GM18907 (cell line): ENCODE results near the gene GRAMD2A.

ENCODE experiments used
- ATAC-seq: cut with Tn5 transposase; IDR thresholded peaks from one replicate; pipeline ENCODE4 v1.9.1; 2021; ENCODE audit warnings: mild to moderate bottlenecking, moderate library complexity; ENCODE audit not compliant: unreplicated experiment

GRAMD2A gene

GRCh38 chr15:72169236-72169920, 28.2 kb downstream of the GRAMD2A start:
- ATAC-seq: no peak

GRCh38 chr15:72168808-72169190, 28.8 kb downstream of the GRAMD2A start:
- ATAC-seq: no peak

- no peak for ATAC-seq
These were observed 29.3 kb downstream of the GRAMD2A start for GRCh38 chr15:72168131-72168807.

GRCh38 chr15:72167445-72167844, 30.1 kb downstream of the GRAMD2A start:
- ATAC-seq: no peak

- no peak for ATAC-seq
These were observed 30.7 kb downstream of the GRAMD2A start for GRCh38 chr15:72166716-72167417.

GRCh38 chr15:72163719-72164118, 33.9 kb downstream of the GRAMD2A start:
- ATAC-seq: no peak

- no peak for ATAC-seq
These were observed 35.0 kb downstream of the GRAMD2A start for GRCh38 chr15:72162569-72162968.

GRCh38 chr15:72161361-72162132, 36.0 kb downstream of the GRAMD2A start:
- no peak for ATAC-seq

GRCh38 chr15:72160696-72161245, 36.8 kb downstream of the GRAMD2A start:
- ATAC-seq: no peak

GRCh38 chr15:72156928-72157327, 40.7 kb downstream of the GRAMD2A start:
- no peak for ATAC-seq

- ATAC-seq: no peak
These were observed 41.7 kb downstream of the GRAMD2A start for GRCh38 chr15:72155635-72156616.

GRCh38 chr15:72155003-72155621, 42.5 kb downstream of the GRAMD2A start:
- no peak for ATAC-seq

- no peak for ATAC-seq
These were observed 43.3 kb downstream of the GRAMD2A start for GRCh38 chr15:72154316-72154715.

GRCh38 chr15:72153269-72154000, 44.2 kb downstream of the GRAMD2A start:
- no peak for ATAC-seq

GRCh38 chr15:72147418-72147817, 50.2 kb downstream of the GRAMD2A start:
- ATAC-seq: no peak

- no peak for ATAC-seq
These were observed 50.7 kb downstream of the GRAMD2A start for GRCh38 chr15:72146934-72147333.

GRCh38 chr15:72146221-72146620, 51.4 kb downstream of the GRAMD2A start:
- no peak for ATAC-seq

GRCh38 chr15:72141171-72142084, 56.2 kb downstream of the GRAMD2A start:
- peak; percentile 97 for ATAC-seq
